GM18868 (cell line): ENCODE data around the gene COMMD1.
"Not testable (repeated sequence)": the region's sequence is repeated elsewhere in the genome, so short reads cannot be mapped to it uniquely, and the experiment has no call there.

Experiments
- ATAC-seq: cut with Tn5 transposase; IDR thresholded peaks from one replicate; pipeline ENCODE4 v1.9.1; 2021; ENCODE audit warnings: mild to moderate bottlenecking, moderate library complexity; ENCODE audit not compliant: unreplicated experiment

Gene COMMD1

GRCh38 chr2:61905372-61906185 lies at the start of gene COMMD1:
TSS of gene COMMD1 (plus strand) at chr2:61905674. CDS start at chr2:61905679, 5 bp downstream.
- peak; percentile 99 for ATAC-seq

GRCh38 chr2:61857224-61857623 lies 48.2 kb upstream of the COMMD1 start:
- no peak for ATAC-seq

GRCh38 chr2:61862085-61862484 lies 43.4 kb upstream of the COMMD1 start:
- no peak for ATAC-seq

DNA sequence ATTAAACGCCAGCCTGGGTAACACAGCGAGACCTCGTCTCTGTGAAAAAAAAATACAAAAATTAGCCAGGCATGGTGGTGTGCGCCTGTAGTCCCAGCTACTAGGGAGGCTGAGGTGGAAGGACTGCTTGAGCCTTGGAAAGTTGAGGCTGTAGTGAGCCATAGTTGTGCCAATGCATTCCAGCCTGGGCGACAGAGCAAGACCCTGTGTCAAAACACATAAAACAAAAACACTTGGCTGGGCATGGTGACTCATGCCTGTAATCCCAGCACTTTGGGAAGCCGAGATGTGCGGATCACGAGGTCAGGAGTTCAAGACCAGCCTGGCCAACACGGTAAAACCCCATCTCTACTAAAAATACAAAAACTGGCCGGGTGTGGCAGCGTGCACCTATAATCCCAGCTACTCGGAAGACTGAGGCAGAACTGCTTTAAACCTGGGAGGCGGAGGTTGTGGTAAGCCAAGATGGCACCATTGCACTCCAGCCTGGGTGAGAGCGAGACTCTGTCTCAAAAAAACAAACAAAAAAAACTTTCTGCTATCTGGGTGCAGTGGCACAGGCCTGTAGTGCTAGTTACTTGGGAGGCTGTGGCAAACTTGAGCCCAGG lies 38.9 kb upstream of the COMMD1 start:
- not testable (repeated sequence) for ATAC-seq

- no peak for ATAC-seq
These were observed 29.1 kb upstream of the COMMD1 start for GRCh38 chr2:61876400-61876799.

DNA sequence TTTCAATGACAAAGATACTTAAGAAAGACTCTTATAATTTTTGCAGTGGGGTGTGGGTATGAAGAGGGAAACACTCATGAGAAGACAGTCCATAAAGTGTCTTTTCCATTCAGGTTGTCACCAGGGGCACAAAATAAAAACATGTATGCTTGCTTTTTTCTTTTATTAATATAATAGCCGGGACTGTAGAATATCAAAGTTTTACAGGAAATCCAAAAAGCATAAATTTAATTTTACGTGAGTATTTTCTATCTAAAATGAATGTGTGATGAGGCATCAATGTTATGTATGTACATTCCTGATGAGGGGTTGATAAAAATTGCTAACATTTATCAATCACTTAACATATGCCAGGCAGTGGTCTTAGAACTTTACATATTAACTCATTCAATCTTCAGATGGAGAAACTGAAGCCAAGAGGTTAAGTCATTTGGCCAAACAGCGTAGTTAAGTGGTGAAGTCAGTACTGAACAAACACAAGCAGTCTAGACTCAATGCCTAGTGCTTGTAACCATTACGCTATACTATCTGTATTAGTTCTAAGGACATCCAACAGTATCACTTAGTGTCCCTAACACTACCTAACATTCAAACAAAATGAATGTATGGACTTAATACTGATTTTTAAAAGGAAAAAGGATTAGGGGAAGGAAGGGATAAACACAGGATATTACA lies 27.8 kb upstream of the COMMD1 start:
- no peak for ATAC-seq

DNA sequence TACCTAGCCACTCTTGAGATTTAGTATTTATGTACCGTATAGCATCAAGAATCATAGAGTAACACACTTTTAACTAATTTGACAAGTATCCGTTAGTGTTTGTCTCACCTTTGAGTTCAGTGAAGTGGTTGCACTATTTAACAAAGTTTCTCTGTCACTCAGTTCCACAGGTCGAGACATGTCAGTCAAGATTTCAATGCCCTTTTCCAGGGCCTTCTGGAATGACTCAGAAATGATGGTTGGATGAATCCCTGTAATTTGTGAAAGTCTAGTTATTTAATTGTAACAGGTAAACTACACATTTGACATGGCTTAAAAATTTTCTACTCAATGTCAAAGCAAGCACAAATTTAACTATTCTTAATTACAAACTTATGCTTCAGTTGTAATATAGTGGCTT lies 26.7 kb upstream of the COMMD1 start:
- ATAC-seq: no peak

DNA sequence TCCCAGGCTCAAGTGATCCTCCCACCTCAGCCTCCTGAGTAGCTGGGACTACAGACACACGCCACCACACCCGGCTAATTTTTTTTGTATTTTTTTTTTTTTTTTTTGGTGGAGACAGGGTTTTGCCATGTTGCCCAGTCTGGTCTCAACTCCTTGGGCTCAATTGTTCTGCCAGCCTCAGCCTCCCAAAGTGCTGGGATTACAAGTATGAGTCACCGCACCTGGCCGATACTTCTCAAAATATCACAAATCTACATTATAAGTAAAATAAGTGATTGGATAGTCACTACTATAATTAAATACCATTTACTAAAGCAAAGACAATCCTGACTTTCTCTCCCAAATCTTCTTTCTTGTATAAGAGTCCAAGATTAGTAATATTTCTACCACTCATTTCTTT lies 26.1 kb upstream of the COMMD1 start:
- ATAC-seq: not testable (repeated sequence)

GRCh38 chr2:61882850-61883249 lies 22.6 kb upstream of the COMMD1 start:
- no peak for ATAC-seq

DNA sequence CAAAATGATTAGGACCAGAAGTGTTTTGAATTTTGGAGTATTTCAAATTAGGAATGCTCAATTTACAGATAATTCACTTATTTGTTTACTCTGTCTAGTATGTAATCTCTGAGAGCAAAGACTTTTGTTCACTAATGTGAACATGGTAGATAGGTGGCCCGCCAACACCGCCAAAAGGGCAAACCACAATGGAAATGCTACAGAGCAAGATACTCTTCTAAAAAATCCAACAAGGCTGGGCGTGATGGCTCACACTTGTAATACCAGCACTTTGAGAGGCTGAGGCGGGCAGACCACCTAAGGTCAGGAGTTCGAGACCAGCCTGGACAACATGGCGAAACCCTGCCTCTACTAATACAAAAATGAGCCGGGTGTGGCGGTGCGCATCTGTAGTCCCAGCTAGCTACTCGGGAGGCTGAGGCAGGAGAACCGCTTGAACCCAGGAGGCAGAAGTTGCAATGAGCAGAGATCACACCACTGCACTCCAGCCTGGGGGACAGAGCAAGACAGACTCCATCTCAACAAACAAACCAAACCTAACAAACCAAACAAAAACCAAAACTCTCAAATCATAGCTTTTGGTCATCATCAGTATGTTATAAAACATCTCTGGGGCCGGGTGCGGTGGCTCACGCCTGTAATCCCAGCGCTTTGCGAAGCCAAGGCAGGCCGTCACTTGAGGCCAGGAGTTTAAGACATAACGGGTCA lies 19.4 kb upstream of the COMMD1 start:
- ATAC-seq: no peak

- peak; percentile 4 for ATAC-seq
These were observed 17.7 kb upstream of the COMMD1 start for GRCh38 chr2:61887717-61888266.

DNA sequence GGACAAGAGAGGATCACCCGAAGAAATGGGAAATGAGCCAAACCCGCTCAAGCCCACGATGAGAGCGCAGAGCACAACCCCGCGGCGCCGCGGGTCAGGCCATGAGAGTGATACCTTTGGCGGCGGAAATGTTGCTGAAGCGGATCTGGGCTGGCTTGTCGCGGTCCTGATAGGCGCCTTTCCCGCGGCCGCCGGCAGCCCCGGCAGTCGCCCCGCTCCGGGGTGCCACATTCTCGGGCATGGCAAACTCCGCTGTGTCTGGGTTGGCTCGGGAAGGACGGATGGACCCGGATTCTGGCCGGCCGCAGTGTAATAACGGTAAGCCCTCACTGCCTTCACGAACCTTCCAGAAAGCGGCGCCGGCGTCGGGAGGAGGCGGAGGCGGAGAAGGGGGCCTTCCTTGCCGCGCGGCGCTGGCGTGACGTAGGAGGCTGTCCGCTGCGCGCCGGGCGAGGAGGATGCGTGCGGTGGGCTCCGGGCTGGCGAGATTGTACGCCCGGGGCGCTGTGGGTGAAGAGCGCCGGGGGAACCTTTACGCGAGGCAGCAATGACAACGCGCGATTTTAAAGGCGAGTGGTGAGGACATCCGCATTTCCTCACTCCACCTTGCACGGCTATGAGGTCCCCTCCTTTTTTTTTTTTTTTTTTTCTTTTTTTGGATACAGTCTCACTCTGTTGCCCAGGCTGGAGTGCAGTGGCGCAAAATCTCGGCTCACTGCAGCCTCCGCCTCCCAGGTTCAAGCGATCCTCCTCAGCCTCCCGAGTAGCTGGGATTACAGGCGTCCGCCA lies 17.0 kb upstream of the COMMD1 start, which contains the start of gene CCT4:
TSS of gene CCT4 (minus strand) at position 390 of the 789 bp plus-strand sequence. CDS start at position 241, 149 bp downstream.
- peak; percentile 73 for ATAC-seq

GRCh38 chr2:61898810-61899209 lies 6.7 kb upstream of the COMMD1 start:
- ATAC-seq: no peak

DNA sequence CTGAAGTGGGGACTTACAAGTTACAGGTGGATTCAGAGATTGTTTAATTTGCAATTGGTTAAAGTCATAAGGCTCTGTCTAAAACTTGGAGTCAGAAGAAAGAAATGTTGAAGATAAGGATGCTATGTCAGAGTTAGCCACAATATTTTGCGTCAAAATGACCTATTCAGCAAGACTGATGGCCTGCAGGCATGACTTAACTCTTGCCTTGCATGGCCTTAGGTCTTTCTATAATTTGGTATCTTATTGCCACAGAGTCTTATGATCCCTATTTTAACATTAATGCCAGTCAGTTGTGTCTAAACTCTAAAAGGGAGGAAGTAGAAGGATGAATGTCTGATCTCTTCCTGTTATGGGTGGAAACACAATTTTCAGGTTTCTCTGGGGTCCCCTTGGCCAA lies 5.2 kb upstream of the COMMD1 start:
- ATAC-seq: no peak

- no peak for ATAC-seq
These were observed 654 bp downstream of the COMMD1 start for GRCh38 chr2:61906186-61906470.

- no peak for ATAC-seq
These were observed 3.6 kb downstream of the COMMD1 start for GRCh38 chr2:61909116-61909515.

GRCh38 chr2:61910603-61911002 lies 5.1 kb downstream of the COMMD1 start:
- no peak for ATAC-seq

DNA sequence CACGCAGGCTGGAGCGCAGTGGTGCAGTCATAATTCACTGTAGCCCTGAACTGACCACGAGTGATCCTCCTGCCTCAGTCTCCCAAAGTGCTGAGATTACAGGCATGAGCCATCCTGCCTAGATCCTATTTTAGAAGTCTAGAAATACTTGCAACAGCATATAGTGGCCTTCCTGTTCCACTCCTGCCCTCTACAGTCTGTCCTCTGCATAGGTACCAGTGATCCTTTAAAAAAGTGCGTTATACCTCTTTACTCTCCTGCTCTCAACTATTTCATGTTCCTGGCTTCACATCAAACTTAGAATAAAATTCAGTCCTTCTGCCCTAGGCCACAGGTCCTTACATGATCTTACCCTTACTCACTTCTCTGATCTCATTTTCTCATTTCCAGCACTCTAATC lies 6.0 kb downstream of the COMMD1 start:
- no peak for ATAC-seq

GRCh38 chr2:61914794-61915193 lies 9.3 kb downstream of the COMMD1 start:
- not testable (repeated sequence) for ATAC-seq

GRCh38 chr2:61920548-61920947 lies 15.1 kb downstream of the COMMD1 start:
- ATAC-seq: no peak
